ENCODE measurements around the gene AKAP12. TPM values are rescaled to one million over a fixed set of nuclear protein-coding genes. Genes with fewer than 3 reads are reported as not detected.

Gene AKAP12
- total RNA-seq, 1 experiment from 2014 or later = 109 TPM

- no peak for ATAC-seq
- POLR2A ChIA-PET (ENCODE audit: unreplicated experiment) = no interaction called here
- no peaks in the 10 kb centered on the region for H3K27me3 ChIP-seq (ENCODE audit: low read length)
- no peaks in the 10 kb centered on the region for H3F3A ChIP-seq (ENCODE audit: low read length, unreplicated experiment)
- no peaks in the 10 kb centered on the region for H3K4me1 ChIP-seq (ENCODE audit: insufficient read depth, low read length)
- no peak overlapping the region for H3K27ac ChIP-seq (ENCODE audit: low read length)
- intact Hi-C loops (cut with micrococcal nuclease) = no loop called here
- TF ChIP-seq CTCF (conservative IDR thresholded peaks at IDR 0.05; ENCODE audit: low read depth, low read length) = no peak
- TF ChIP-seq EZH2phosphoT487 (IDR thresholded peaks at IDR 0.05; ENCODE audit: borderline replicate concordance, low read length) = no peak
- TF ChIP-seq EZH2 (IDR thresholded peaks at IDR 0.05; ENCODE audit: low read length, unreplicated experiment) = no peak
- no peak for DNase-seq
- H3K9ac ChIP-seq (ENCODE audit: low read length) = no peak overlapping the region
- H3K4me2 ChIP-seq (ENCODE audit: low read length) = no peak overlapping the region
- no peaks in the 10 kb centered on the region for H3K79me2 ChIP-seq (ENCODE audit: low read length)
- H3K4me3 ChIP-seq (ENCODE audit: low read length) = no peak overlapping the region
- no peaks in the 10 kb centered on the region for H3K9me3 ChIP-seq (ENCODE audit: low read length)
- H4K20me1 ChIP-seq (ENCODE audit: low read length) = no peaks in the 10 kb centered on the region
- CTCF ChIA-PET = no interaction called here
- no TSS peak for BruUV-seq (replicated peaks)
- no peaks in the 10 kb centered on the region for H3K36me3 ChIP-seq (ENCODE audit: low read depth, low read length)
- no peaks in the 10 kb centered on the region for H3K9me2 ChIP-seq (replicated peaks; ENCODE audit: low read length)
- H2AFZ ChIP-seq (ENCODE audit: low read length) = no peak overlapping the region
Measured at GRCh38 chr6:151196555-151196954, 43.2 kb upstream of the AKAP12 start.

GRCh38 chr6:151197556-151197955, 42.2 kb upstream of the AKAP12 start:
- no peaks in the 10 kb centered on the region for H3K9me2 ChIP-seq (replicated peaks; ENCODE audit: low read length)
- H3F3A ChIP-seq (ENCODE audit: low read length, unreplicated experiment) = no peaks in the 10 kb centered on the region
- no peak overlapping the region for H2AFZ ChIP-seq (ENCODE audit: low read length)
- H3K4me3 ChIP-seq (ENCODE audit: low read length) = no peak overlapping the region
- ChIA-PET CTCF (no interaction called here), POLR2A (ENCODE audit: unreplicated experiment) (interaction anchor here (0.7 kb wide), 1 partner anchor 44 kb away, joined by 4 read pairs; no protein-coding TSS in a partner anchor)
- BruUV-seq (replicated peaks) = no TSS peak
- intact Hi-C loops (cut with micrococcal nuclease) = no loop called here
- H3K9ac ChIP-seq (ENCODE audit: low read length) = no peak overlapping the region
- TF ChIP-seq EZH2 (IDR thresholded peaks at IDR 0.05; ENCODE audit: low read length, unreplicated experiment) (no peak), CTCF (conservative IDR thresholded peaks at IDR 0.05; ENCODE audit: low read depth, low read length) (no peak), EZH2phosphoT487 (IDR thresholded peaks at IDR 0.05; ENCODE audit: borderline replicate concordance, low read length) (no peak)
- no peak for ATAC-seq
- H4K20me1 ChIP-seq (ENCODE audit: low read length) = no peaks in the 10 kb centered on the region
- H3K79me2 ChIP-seq (ENCODE audit: low read length) = no peaks in the 10 kb centered on the region
- no peaks in the 10 kb centered on the region for H3K36me3 ChIP-seq (ENCODE audit: low read depth, low read length)
- H3K4me2 ChIP-seq (ENCODE audit: low read length) = no peak overlapping the region
- no peaks in the 10 kb centered on the region for H3K4me1 ChIP-seq (ENCODE audit: insufficient read depth, low read length)
- no peaks in the 10 kb centered on the region for H3K9me3 ChIP-seq (ENCODE audit: low read length)
- no peak for DNase-seq
- no peaks in the 10 kb centered on the region for H3K27me3 ChIP-seq (ENCODE audit: low read length)
- no peak overlapping the region for H3K27ac ChIP-seq (ENCODE audit: low read length)

GRCh38 chr6:151199991-151200390, 39.8 kb upstream of the AKAP12 start:
- H3K4me3 ChIP-seq (ENCODE audit: low read length) = no peak overlapping the region
- no peak overlapping the region for H3K9ac ChIP-seq (ENCODE audit: low read length)
- H4K20me1 ChIP-seq (ENCODE audit: low read length) = no peaks in the 10 kb centered on the region
- no peak overlapping the region for H2AFZ ChIP-seq (ENCODE audit: low read length)
- ChIA-PET POLR2A (ENCODE audit: unreplicated experiment) (no interaction called here), CTCF (no interaction called here)
- no peaks in the 10 kb centered on the region for H3K36me3 ChIP-seq (ENCODE audit: low read depth, low read length)
- H3K9me2 ChIP-seq (replicated peaks; ENCODE audit: low read length) = no peaks in the 10 kb centered on the region
- TF ChIP-seq CTCF (conservative IDR thresholded peaks at IDR 0.05; ENCODE audit: low read depth, low read length) = no peak
- TF ChIP-seq EZH2phosphoT487 (IDR thresholded peaks at IDR 0.05; ENCODE audit: borderline replicate concordance, low read length) = no peak
- no peak for TF ChIP-seq EZH2 (IDR thresholded peaks at IDR 0.05; ENCODE audit: low read length, unreplicated experiment)
- no peak overlapping the region for H3K4me2 ChIP-seq (ENCODE audit: low read length)
- DNase-seq (no peak), ATAC-seq (no peak)
- H3K9me3 ChIP-seq (ENCODE audit: low read length) = no peaks in the 10 kb centered on the region
- H3F3A ChIP-seq (ENCODE audit: low read length, unreplicated experiment) = no peaks in the 10 kb centered on the region
- H3K27me3 ChIP-seq (ENCODE audit: low read length) = no peaks in the 10 kb centered on the region
- no peaks in the 10 kb centered on the region for H3K79me2 ChIP-seq (ENCODE audit: low read length)
- BruUV-seq (replicated peaks) = no TSS peak
- no peaks in the 10 kb centered on the region for H3K4me1 ChIP-seq (ENCODE audit: insufficient read depth, low read length)
- H3K27ac ChIP-seq (ENCODE audit: low read length) = no peak overlapping the region
- intact Hi-C loops (cut with micrococcal nuclease) = no loop called here

Data from PC-3 (cell line).